Thyroid gland (tissue), 4 donors: ENCODE results near the gene BICD2.

ENCODE experiments used
- CTCF ChIP-seq, 6 experiments: fragments of 200-600 bp in 3 of 6; fragments of 450-650 bp in 3 of 6; sonication (generic) in 3 of 6; IDR thresholded peaks; one replicate each; pipeline ENCODE4 v1.5.1; 2016 to 2019; ENCODE audit warnings: antibody characterized with exemption in 6 of 6, mild to moderate bottlenecking in 2 of 6, inconsistent platforms in 1 of 6, moderate library complexity in 1 of 6
- POLR2A ChIP-seq, 2 donors: fragments of 450-650 bp; IDR thresholded peaks; one replicate each; pipeline ENCODE4 v1.6.1; 2017; ENCODE audit warnings: antibody characterized with exemption in 2 of 2, mild to moderate bottlenecking in 2 of 2, moderate library complexity in 1 of 2

- TF ChIP-seq CTCF (IDR thresholded peaks at IDR 0.05) (no peak), POLR2A (IDR thresholded peaks at IDR 0.05) (no peak)
Measured at GRCh38 chr9:92775466-92775865, 10.8 kb upstream of the BICD2 start.
